ENCODE measurements around the gene FAM168A. TPM values are rescaled to one million over a fixed set of nuclear protein-coding genes. Genes with fewer than 3 reads are reported as not detected.

Gene FAM168A
- total and polyA plus RNA-seq, 2 of the 8 experiments (the other 6 are each of a cell fraction or from before 2014, with no cell fraction given) = 17.1 to 21.6 TPM

DNA sequence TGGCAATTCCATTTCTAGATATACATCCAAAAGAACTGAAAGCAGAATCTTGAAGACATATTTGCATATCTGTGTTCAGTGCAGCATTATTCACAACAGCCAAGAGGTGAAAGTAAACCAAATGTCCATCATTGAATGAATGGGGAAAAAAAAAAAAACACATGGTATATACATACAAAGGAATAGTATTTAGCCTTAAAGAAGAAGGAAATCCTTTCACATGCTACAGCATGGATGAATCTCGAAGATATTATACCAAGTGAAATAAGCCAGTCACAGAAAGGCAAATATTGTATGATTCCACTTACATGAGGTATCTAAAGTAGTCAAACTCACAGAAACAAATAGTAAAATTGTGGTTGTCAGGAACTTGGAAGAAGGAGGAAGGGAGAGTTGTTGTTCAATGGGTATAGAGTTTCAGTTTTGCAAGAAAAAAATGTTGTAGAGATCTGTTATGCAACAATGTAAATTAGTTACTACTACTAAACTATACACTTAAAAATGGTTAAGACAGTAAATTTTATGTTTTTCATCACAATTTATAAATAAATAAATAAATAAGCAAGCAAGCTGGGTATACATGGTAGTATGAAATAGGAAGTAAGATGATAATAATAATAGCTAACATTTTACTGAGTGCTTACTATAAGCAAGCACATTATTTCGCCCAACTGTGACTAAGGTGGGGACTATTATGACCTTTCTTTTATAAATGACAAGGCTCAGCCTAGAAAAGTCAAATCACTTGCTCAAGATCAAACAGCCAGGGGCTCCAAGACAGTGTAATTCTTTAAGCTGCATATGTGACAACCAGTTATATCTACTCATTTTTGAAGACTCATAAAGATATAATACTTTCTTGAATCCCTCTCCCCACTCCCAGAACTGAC, 50.0 kb downstream of the FAM168A start (continued):
- TF ChIP-seq SUZ12 (IDR thresholded peaks at IDR 0.05; ENCODE audit: low read length) (no peak), MAX (IDR thresholded peaks at IDR 0.05) (no peak), SAP30 (IDR thresholded peaks at IDR 0.05; ENCODE audit: insufficient read depth, insufficient replicate concordance, low read length) (no peak), HDAC2 (IDR thresholded peaks at IDR 0.05; ENCODE audit: borderline replicate concordance in 1 of 2, low read depth in 2 of 2, low read length in 2 of 2) (no peak), BACH1 (IDR thresholded peaks at IDR 0.05; ENCODE audit: low read length) (no peak), GTF2F1 (IDR thresholded peaks at IDR 0.05; ENCODE audit: borderline replicate concordance, low read depth, low read length) (no peak), RAD21 (IDR thresholded peaks at IDR 0.05 in 1 of 2, conservative IDR thresholded peaks at IDR 0.05 in 1 of 2; ENCODE audit: low read depth in 2 of 2, low read length in 2 of 2) (no peak), EGR1 (IDR thresholded peaks at IDR 0.05; ENCODE audit: borderline replicate concordance, low read depth, low read length) (no peak), SIRT6 (IDR thresholded peaks at IDR 0.05; ENCODE audit: low read length) (no peak)

All from H1 (cell line).